ENCODE data around the gene CAST.
"Not testable (repeated sequence)": the region's sequence is repeated elsewhere in the genome, so short reads cannot be mapped to it uniquely, and the experiment has no call there.

The CAST gene, protein sequence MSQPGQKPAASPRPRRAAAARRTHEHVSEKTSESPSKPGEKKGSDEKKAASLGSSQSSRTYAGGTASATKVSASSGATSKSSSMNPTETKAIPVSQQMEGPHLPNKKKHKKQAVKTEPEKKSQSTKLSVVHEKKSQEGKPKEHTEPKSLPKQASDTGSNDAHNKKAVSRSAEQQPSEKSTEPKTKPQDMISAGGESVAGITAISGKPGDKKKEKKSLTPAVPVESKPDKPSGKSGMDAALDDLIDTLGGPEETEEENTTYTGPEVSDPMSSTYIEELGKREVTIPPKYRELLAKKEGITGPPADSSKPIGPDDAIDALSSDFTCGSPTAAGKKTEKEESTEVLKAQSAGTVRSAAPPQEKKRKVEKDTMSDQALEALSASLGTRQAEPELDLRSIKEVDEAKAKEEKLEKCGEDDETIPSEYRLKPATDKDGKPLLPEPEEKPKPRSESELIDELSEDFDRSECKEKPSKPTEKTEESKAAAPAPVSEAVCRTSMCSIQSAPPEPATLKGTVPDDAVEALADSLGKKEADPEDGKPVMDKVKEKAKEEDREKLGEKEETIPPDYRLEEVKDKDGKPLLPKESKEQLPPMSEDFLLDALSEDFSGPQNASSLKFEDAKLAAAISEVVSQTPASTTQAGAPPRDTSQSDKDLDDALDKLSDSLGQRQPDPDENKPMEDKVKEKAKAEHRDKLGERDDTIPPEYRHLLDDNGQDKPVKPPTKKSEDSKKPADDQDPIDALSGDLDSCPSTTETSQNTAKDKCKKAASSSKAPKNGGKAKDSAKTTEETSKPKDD

DNA sequence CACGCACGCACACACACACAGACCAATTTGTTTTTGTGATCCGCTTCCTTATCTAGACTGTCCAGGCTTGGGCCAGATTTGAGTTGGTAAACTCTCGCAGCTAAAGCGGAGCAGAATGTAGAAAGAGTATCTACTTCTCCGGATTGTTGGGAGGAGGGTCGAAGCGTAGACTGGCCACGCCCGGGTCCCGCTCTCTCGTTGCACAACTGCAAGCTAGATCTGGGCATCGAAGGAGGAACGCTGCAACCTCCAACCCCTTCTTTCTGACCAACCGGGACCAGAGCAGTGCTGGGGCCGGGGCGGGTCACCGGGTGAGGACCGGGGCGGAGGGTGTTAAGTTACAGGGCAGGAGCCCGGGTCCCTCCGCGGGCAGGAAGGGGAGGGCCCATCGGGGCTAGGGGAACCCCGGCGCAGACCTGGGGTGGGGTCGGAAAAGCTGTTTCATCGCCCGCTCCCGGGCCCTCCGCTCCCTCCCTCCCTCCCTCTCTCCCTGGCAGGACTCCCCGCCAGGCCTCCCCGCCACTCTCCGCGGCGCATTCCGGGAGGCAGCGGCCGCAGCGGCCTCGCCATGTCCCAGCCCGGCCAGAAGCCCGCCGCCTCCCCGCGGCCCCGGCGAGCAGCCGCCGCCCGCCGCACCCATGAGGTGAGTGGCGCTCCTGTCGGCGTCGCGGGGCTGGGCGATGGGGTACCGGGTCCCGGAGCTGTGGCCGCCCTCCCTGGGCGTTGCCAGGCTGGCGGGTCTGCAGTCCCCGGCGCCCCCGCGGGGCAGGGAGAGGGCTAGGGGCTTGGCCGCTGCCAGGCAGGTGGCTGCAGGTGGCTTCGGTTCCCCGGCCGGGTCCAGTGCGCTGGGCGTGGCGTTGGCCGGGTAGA lies at the start of gene CAST:
TSS of gene CAST (plus strand) at position 522 of the 870 bp plus-strand sequence. CDS start at position 569, 47 bp downstream.
- no peak for DNase-seq (ENCODE audit: low read depth in 2 of 2)

DNA sequence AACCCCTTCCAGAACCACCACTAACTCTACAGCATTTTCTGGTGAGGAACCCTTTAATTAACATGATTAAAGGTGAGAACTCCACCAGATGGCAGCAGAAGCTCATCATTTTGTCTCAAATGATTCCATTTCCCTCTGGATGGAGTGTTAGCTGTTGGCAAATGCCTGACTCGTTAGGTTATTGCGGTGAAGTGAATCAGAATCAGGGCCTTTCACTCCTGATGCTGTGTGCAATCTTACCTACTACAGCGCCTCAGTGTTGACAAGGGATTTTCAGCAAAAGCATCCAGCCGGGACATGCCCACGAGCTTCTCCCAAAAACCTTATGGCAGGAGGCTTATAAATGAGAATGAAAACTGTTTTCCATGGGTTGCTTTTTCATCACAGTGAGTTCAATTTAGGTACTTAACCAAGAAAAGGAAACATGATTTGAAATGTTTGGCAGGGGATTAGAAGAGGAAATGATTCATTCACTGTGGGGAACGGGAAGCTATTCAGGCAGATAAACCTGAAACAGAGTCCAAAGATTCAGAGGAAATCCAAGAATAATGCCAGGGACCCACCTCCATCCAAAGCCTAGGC lies 48.0 kb upstream of the CAST start:
- peak; percentile 85 to 88 for DNase-seq (ENCODE audit: low read depth in 2 of 2)

DNA sequence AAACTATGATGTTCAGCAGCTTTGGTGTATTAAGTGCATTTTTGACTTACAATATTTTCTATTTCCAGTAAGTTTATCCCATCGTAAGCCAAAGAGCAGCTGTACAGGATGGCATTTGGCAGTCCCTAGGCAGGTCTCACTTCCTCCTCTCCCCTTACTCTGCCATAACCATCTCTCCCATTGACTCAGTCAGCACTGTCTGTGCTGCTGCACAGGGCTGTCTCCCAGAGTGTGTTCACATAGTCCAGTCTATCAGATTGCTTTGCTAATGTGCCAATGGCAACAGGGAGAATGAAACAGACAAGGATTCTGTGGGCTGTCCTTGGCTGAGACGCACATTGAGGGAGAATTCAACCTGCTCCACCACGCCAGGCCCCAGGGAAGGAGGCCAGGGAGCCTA lies 47.0 kb upstream of the CAST start:
- DNase-seq (ENCODE audit: low read depth in 2 of 2), result no peak

DNA sequence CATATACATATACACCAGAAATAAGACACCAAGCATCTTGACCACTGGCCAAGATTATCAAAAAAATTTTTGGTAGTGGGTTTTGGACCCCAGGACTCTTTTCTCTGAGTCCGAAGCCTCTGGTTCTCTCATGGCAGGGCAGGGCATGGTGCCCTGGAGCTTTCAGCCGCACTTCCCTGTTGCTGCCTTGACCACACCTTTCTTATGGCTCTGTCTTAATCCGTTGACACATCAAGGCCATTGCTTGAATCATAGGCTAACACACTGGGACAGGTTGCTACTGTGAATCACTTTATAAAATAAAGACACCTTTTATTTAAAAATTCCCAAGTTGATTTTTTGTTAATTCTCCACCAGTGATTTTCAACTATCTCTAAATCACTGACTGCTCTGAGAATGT lies 45.4 kb upstream of the CAST start:
- DNase-seq (ENCODE audit: low read depth in 2 of 2), result no peak

DNA sequence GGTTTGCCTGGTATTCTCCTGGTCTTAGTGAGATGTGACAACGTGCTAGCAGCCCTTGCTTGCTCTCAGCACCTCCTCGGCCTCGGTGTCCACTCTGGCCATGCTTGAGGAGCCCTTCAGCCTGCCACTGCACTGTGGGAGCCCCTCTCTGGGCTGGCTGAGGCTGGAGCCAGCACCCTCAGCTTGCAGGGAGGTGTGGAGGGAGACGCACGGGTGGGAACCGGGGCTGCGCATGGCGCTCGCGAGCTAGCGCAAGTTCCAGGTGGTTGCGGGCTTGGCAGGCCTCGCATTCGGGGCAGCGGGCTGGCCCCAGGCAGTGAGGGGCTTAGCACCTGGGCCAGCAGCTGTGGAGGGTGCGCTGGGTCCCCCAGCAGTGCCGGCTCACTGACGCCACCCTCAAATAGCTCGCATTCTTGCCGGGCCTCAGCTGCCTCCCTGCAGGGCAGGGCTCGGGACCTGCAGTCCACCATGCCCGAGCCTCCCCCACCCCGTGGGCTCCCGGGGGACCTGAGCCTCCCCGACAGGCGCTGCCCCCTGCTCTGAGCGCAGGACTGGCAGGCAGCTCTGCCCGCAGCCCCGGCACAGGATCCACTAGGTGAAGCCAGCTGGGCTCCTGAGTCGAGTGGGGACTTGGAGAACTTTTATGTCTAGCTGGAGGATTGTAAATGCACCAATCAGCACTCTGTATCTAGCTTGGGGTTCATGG lies 43.7 kb upstream of the CAST start:
- not testable (repeated sequence) for DNase-seq (ENCODE audit: low read depth in 2 of 2)

DNA sequence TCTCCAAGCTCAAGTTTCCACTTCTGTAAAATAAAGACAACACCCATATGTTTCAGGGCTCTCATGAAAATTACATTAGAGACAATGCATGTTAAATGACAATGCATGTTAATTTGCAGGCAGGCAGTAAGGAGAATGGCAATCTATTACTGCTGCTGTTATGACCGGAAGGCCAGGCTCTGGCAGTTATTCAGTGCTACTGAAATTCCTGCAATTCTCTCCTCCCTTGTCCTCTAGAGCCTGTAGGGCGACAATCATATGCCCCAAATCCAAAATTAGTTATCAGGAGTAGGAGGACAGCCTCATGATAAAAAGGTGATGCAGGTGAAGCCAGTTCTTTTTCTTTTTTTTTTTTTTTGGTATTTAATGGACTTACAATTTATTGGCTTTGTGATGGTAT lies 42.2 kb upstream of the CAST start:
- no peak for DNase-seq (ENCODE audit: low read depth in 2 of 2)

DNA sequence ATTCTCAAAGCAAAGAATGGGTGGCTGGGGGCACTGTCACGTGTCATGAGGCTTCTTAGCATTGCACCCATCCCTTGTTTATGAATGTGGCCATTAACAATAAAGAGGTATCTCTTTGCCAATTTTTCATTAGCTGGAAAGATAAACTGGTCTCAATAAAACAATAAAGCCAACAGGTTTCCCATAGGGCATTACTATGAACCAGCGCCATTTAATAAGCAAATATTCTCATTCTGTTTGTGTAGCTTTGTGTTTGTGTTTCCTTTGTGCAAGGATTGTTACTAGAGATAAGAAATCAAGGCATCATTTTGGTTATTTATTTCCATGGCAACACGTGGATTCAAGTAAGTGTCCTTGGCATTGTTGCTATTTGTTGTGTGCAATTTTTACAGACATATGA lies 37.6 kb upstream of the CAST start:
- DNase-seq (ENCODE audit: low read depth in 2 of 2), result no peak

DNA sequence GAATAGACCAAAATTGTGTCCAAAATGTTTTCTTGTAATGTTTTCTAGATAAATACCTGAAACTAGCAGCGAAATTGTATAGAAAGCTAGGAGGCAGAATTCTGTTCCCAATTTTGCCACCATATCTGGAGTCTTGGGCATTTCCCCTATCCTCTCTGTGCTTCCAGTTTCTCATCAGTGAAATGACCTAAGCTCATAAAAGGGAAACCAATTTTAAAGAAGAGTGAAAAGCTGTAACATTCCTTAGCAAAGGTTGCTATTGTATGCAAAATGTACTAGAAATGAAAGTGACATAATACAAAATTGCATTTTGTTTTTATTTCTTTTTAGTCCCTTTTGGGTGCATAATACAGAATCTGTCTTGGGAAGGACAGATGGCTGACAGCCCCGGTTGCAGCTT lies 36.8 kb upstream of the CAST start:
- DNase-seq (ENCODE audit: low read depth in 2 of 2), result no peak

DNA sequence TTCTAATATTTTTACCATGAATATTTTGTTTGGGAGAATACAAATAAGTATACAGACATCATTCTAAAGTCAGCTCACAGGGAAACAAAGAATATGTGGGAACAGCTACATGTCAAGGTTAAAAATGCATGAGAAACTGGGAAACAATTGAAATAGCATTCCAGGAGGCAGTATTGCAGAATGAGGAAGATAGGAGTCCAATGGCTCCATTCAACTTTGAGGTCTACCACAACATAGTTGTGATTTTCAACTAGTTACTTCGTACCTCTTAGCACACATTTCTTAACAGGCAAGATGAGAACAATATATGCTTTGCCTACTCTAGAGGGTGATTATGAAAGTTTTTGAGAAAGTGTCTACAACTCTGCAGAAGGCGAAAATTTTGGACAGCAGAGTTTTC lies 35.2 kb upstream of the CAST start:
- DNase-seq (ENCODE audit: low read depth in 2 of 2), result peak; percentile 90 to 91

DNA sequence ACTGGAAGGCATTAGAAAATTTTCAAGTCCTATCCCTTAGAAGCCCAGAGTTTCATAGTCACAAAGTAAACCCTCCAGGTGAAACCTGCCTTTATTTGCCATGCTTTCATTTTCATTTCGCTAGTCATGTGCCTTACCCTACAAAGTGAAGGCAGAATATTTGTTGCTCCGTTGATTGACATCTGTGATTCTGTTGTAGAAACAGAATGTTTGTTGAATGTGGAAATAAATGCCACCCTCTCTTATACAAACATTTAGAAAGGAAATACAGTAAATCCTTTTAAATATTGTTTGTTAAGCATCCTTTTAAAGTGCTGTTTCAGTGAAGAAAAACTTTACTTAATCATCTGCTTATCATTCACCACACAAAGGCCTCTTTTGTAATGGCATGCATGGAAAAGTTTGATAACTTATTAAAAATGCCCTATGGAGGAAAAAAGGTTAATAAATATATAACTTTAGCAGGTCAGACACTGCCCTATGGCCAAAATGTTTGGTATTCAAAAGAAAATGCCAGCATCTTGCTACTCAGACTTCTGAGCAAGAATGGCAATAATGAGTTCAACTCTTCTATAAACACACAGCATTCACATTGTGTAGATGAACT lies 34.3 kb upstream of the CAST start:
- DNase-seq (ENCODE audit: low read depth in 2 of 2), result no peak

DNA sequence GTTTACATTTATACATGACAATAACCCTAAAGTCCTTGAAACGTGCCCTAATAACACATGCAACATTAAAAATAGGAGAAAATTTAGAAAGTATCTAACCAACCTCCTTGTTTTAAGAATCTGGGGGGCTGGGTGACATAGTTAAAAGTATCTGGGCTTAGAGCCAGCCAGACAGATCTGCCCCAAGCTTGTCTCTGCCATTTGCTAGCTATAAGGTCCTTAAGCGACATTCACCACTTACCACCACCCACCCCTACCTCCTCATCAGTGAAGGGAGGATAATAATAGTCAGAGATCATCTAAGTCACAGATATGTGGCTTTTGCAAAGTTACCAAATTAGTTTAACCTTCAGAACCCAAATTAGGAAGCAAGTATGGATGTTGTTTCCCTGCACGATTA lies 33.8 kb upstream of the CAST start:
- DNase-seq (ENCODE audit: low read depth in 2 of 2), result no peak

DNA sequence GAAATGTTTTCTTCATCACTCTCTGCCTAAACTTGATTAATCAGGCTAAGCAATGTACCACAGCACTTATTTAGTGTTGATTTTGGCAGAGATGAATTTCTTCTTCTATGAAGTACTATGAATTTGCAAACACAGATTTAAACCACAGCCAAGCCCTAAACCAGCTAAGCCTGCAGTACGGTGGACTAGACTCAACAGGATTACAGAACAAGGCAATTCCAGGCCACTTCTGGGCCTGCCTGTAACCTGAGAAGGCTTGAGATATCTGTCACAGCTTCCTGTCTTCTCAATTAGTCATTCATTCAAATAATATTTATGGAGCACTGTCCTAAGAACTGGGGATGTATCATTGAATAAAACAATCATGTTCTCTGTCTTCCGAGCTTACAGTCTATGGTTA lies 32.4 kb upstream of the CAST start:
- DNase-seq (ENCODE audit: low read depth in 2 of 2), result peak; percentile 85 to 86

DNA sequence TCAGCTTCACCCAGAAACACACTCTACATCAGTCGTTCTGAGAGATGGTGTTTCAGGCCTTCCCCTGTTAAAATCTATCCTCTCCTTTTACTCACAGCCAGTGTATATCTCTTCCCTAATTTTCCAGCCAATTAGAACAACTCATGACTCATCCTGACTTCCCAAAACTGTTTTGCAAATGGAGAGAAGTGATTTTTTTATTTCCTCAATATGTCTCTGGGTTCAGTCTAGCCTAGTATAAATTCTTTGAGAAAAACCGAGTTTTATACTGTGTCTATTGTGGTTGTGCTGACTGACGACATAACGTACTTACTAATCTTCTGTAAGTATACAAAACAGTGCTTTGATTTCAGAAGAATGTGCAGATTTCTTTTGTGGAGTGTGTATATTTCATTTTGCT lies 28.4 kb upstream of the CAST start:
- no peak for DNase-seq (ENCODE audit: low read depth in 2 of 2)

DNA sequence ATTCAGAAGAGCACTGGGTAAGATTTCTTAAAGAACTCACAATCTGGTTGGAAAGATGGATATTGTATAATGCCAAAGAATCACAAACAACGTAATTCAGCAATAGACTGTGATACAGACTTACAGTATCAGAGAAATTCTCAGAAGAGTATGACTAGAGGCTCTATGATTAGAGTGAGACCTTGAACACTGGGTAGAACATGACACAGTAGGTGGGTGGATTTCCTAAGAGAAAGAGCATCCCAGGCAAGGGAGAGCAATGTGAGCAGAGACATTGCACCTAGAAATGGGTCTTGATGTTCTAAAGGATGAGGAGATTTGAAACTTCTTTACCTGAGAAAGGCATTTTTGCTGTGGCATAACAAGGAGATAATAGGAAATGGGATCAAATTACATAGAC lies 27.3 kb upstream of the CAST start:
- no peak for DNase-seq (ENCODE audit: low read depth in 2 of 2)

DNA sequence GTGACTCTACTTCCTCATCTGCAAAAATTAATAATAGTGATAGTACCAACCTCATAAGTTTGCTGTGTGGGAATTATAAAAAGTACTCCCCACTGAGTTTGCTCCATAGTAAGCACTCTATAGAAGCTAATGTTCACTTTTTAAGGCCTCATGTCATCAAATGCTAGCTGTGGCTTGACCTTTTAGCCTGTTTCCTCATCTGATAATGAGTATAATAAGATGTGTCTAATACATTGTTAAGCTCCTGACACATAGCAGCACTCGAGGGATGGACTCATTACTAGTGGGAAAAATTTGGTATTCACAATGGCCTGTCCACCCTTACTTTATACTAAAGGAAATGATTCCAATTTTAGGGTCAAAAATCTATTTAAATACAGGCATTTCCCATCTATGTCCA lies 26.1 kb upstream of the CAST start:
- DNase-seq (ENCODE audit: low read depth in 2 of 2), result no peak

DNA sequence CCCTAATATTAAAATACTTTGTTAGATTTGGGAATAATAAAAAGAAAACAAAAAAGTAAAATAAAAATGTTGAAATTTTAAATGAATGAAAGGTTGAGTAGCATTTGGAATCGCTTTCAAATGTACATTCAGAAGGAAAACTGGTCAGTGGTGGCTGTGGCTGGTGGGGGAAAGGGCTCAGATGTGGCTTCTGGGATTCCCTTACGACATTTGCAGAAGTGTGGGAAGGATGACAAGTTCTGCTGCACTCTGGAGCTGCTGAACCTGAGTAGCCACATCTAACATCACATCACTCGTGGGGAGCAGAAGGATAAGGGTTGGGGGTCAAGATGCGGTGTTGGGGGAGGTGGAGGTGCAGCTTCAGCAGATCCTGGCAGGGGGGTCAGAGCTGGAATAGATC lies 25.6 kb upstream of the CAST start:
- DNase-seq (ENCODE audit: low read depth in 2 of 2), result no peak

DNA sequence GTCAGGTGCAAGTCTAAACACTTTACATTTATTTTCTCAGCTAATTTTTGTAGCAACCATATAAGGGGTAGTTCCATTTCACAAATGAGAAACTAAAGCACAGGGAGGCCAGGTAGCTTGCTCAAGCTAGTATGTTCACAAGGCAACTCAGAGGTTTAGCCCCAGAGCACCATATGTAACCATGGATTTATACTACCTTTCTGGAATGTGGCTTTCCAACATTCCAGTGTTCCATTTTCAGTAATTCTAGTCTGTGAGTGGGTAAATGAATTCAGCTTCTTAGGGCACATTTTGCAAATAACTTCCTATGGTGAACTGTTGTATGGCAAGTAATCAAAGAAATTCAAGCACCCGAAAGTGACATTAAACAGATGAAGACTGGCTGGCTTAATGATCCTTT lies 25.0 kb upstream of the CAST start:
- DNase-seq (ENCODE audit: low read depth in 2 of 2), result no peak

DNA sequence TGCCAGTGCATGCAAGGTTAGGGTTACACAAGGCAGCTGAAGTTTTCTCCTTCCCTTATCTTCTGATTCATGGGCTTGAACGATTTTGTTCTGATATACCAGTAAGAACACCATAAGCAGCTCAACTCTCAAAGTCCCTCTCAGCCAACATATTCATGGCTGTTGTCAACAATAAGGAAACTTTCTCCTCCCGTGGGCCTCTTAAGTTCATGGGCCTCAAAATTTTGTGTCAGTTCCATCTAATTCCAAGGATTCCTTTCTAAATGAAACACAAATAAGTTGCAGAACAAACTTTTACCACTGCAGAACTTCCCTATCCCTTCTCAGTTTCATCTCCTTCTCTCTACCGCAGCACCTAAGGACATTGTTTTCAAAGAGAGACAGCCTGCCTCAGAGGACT lies 23.6 kb upstream of the CAST start:
- no peak for DNase-seq (ENCODE audit: low read depth in 2 of 2)

DNA sequence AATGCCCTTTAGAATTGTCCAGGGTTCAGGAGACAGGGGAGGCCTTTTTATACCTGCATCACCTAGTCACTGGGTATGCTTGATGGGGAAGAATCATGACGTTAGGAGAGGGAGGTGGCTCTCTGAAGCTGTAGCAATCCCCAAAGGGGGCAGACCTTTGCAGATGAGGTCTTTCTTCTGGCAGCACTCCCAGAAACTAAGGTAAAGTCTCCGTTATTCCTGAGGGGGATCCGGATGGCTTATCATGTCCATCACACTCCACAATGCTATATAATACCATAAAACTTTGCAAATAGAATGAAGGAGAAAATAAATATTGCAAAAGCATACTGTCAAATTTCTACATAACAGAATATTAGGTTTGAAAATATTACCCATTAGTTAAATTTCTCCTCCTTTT lies 21.5 kb upstream of the CAST start:
- no peak for DNase-seq (ENCODE audit: low read depth in 2 of 2)

DNA sequence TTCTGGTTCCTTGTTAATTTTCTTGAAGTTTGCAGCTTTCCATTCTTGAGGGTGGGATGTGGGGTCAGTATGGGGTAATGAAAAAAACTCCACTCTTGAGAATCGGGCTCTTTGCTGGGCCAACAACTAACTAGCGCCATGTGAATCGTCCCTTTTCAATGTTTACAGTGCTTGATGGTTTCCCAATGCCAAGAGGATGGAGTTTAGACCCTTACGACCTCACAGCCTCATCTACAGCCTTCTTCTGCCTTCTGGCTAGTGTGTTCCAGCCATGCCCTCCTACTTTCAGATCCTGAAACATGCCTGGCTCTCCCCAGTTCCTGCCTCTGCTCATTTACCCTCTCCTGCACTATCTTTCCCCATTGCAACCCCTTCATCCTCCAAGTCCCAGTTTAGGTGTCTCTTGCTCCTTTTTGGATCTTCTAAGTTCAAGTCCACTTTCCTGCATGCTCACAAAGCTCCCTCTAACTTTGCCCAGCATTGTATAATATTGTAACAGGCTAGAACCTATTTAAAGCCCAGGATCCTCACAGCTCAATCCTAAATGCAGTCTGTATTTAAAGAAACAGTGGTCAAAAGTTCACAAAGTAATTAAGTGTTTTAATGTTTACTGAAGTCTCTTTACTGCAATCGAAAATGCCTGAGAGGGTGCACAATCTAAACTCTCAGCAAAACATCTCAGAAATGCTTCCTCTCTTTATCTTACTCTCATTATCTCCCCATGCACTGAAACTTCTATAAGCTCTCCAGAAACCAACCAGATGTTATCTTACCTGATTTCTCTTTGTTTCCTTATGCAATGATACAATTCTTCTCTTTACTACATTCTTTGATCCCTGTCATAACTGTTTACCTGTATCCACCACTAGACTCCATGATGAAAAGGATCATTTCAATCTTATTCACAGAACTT lies 20.6 kb upstream of the CAST start:
- no peak for DNase-seq (ENCODE audit: low read depth in 2 of 2)

Measured in fibroblast of skin of left quadriceps (primary cell).